Fibroblast of lung (primary cell): Measurements from ENCODE around the gene LELP1. TPM values are rescaled to one million over a fixed set of nuclear protein-coding genes. Genes with fewer than 3 reads are reported as not detected.

Experiments
- DNase-seq, 2 donors: peaks; one replicate each; pipeline versions ENCODE4 v3.0.0 to v3.0.0-alpha.2; 2010; ENCODE audit warnings: low read depth in 2 of 2
- H2AFZ ChIP-seq: 2 replicates; pipeline ENCODE4 v1.5.1; 2012; ENCODE audit warnings: low read length, control low read depth, inconsistent platforms
- H3K27ac ChIP-seq: 2 replicates; pipeline ENCODE4 v1.5.1; 2011; ENCODE audit warnings: low read length, control low read depth; ENCODE audit not compliant: insufficient read depth
- H3K27me3 ChIP-seq: 2 replicates; pipeline ENCODE4 v1.5.1; 2011; ENCODE audit warnings: mild to moderate bottlenecking, low read length; ENCODE audit not compliant: control insufficient read depth, insufficient read depth
- H3K36me3 ChIP-seq: 2 replicates; pipeline ENCODE4 v1.5.1; 2011; ENCODE audit warnings: low read length; ENCODE audit not compliant: control insufficient read depth, insufficient read depth
- H3K4me1 ChIP-seq: 2 replicates; pipeline ENCODE4 v1.5.1; 2011; ENCODE audit warnings: low read length; ENCODE audit not compliant: control insufficient read depth, insufficient read depth; ENCODE audit errors: extremely low read depth
- H3K4me2 ChIP-seq: 2 replicates; pipeline ENCODE4 v1.5.1; 2011; ENCODE audit warnings: low read length, control low read depth; ENCODE audit not compliant: insufficient read depth; ENCODE audit errors: extremely low read depth
- H3K4me3 ChIP-seq, 4 experiments: fragments of 200-600 bp in 1 of 4; sonication (generic) in 1 of 4; replicated peaks in 1 of 4; 2 replicates each; pipeline ENCODE4 v1.5.1; 2011 to 2016; ENCODE audit warnings: low read length in 4 of 4, low read depth in 3 of 4, mild to moderate bottlenecking in 3 of 4, control low read depth in 2 of 4, inconsistent platforms in 1 of 4, mixed read lengths in 1 of 4; ENCODE audit not compliant: insufficient read depth in 1 of 4; ENCODE audit errors: control extremely low read depth in 1 of 4
- H3K79me2 ChIP-seq: 2 replicates; pipeline ENCODE4 v1.5.1; 2012; ENCODE audit warnings: mild to moderate bottlenecking, low read length, inconsistent platforms; ENCODE audit not compliant: control insufficient read depth, insufficient read depth
- H3K9ac ChIP-seq: 2 replicates; pipeline ENCODE4 v1.5.1; 2011; ENCODE audit warnings: mild to moderate bottlenecking, low read length, control low read depth; ENCODE audit not compliant: insufficient read depth
- H3K9me3 ChIP-seq: 2 replicates; pipeline ENCODE4 v1.5.1; 2012; ENCODE audit warnings: low read depth, low read length; ENCODE audit not compliant: control insufficient read depth, insufficient read depth
- H4K20me1 ChIP-seq: 2 replicates; pipeline ENCODE4 v1.5.1; 2011; ENCODE audit warnings: low read length; ENCODE audit not compliant: control insufficient read depth, insufficient read depth; ENCODE audit errors: extremely low read depth
- EZH2 ChIP-seq: IDR thresholded peaks from 2 replicates; pipeline ENCODE4 v1.5.1; 2012; ENCODE audit warnings: low read length, control low read depth, mild to moderate bottlenecking; ENCODE audit errors: missing control alignments
- polyA plus RNA-seq, 2 donors: library from polyadenylated mRNA; depleted of rRNA in 1 of 2; stranded (reverse) in 1 of 2; unstranded in 1 of 2; fragments of >200 nt; gene quantifications; 2 replicates each; pipeline ENCODE4 v1.2.1, GENCODE V29; 2011 to 2012; ENCODE audit warnings: missing spikeins in 1 of 2
- total RNA-seq: library from RNA; depleted of rRNA; stranded (reverse); fragments of >200 nt; gene quantifications from 2 replicates; pipeline ENCODE4 v1.2.1, GENCODE V29; 2014
- TF ChIP-seq, protein P1 (sequence below), 2 donors: IDR thresholded peaks in 1 of 2; conservative IDR thresholded peaks in 1 of 2; 1 replicate in 1 of 2; 2 replicates in 1 of 2; pipeline ENCODE4 v1.5.1; 2011 to 2012; ENCODE audit warnings: low read length in 2 of 2, control low read depth in 1 of 2, inconsistent platforms in 1 of 2, low read depth in 1 of 2, mild to moderate bottlenecking in 1 of 2

Gene LELP1
- total and polyA plus RNA-seq, 2 donors (not counting 1 experiment from before 2014, with no cell fraction given) = not detected

DNA sequence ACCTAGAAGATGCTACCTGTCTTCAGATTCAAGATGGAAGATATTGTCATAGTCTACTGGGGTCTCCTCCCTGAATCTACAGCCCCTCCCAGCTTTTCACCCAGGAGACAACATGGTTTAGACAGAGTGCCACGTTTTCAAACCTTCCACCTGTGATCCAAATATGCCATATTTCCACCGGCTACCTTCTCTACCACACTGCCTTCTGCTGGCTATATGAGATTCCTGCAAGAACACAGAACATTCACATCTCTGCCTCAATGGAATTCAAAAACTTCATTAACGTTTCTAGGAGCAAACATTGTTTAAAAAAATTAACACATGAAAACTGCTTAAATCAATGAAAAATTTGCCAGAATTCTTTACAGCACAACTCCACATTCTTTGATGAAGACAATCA, 12.9 kb upstream of the LELP1 start:
- no peaks in the 10 kb centered on the region for H4K20me1 ChIP-seq
- H3K36me3 ChIP-seq = no peaks in the 10 kb centered on the region
- no peak overlapping the region for H3K4me3 ChIP-seq
- no peak overlapping the region for H3K4me2 ChIP-seq
- no peaks in the 10 kb centered on the region for H3K4me1 ChIP-seq
- DNase-seq = no peak
- no peaks in the 10 kb centered on the region for H3K9me3 ChIP-seq
- H3K27me3 ChIP-seq = no peaks in the 10 kb centered on the region
- H3K79me2 ChIP-seq = no peaks in the 10 kb centered on the region
- no peak overlapping the region for H3K27ac ChIP-seq
- no peak overlapping the region for H3K9ac ChIP-seq
- no peak overlapping the region for H2AFZ ChIP-seq
- TF ChIP-seq, protein P1, sequence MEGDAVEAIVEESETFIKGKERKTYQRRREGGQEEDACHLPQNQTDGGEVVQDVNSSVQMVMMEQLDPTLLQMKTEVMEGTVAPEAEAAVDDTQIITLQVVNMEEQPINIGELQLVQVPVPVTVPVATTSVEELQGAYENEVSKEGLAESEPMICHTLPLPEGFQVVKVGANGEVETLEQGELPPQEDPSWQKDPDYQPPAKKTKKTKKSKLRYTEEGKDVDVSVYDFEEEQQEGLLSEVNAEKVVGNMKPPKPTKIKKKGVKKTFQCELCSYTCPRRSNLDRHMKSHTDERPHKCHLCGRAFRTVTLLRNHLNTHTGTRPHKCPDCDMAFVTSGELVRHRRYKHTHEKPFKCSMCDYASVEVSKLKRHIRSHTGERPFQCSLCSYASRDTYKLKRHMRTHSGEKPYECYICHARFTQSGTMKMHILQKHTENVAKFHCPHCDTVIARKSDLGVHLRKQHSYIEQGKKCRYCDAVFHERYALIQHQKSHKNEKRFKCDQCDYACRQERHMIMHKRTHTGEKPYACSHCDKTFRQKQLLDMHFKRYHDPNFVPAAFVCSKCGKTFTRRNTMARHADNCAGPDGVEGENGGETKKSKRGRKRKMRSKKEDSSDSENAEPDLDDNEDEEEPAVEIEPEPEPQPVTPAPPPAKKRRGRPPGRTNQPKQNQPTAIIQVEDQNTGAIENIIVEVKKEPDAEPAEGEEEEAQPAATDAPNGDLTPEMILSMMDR (conservative IDR thresholded peaks at IDR 0.05 in 1 of 2, IDR thresholded peaks at IDR 0.05 in 1 of 2; ENCODE audit: low read depth in 1 of 2, low read length in 2 of 2) = no peak
- no peak for TF ChIP-seq EZH2

DNA sequence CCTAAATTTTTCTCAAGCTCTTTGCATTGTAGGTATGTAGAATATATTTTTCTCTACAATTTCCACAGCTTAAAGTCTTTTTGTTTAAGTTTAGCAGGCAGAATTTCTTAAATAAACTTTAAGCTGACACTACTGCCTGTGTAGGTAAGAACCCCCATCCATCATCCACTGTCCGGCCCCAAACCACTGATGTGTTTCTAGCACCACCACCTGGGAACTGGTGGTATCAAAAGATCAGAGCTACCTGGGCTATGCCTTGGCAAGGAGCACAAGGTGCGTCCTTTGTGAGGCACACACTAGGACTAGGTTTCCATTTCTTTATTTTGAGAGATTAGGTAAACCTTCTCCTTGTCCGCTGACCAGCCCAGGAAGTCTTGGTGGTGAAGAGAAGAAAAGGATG, 10.5 kb upstream of the LELP1 start:
- Histone ChIP-seq H3K9ac (no peak overlapping the region), H3K4me3 (no peak overlapping the region), H3K27me3 (no peaks in the 10 kb centered on the region), H4K20me1 (no peaks in the 10 kb centered on the region), H2AFZ (no peak overlapping the region), H3K36me3 (no peaks in the 10 kb centered on the region), H3K4me1 (no peaks in the 10 kb centered on the region), H3K4me2 (no peak overlapping the region), H3K79me2 (no peaks in the 10 kb centered on the region), H3K27ac (no peak overlapping the region), H3K9me3 (no peaks in the 10 kb centered on the region)
- DNase-seq = no peak
- TF ChIP-seq, protein P1 (conservative IDR thresholded peaks at IDR 0.05 in 1 of 2, IDR thresholded peaks at IDR 0.05 in 1 of 2; ENCODE audit: low read depth in 1 of 2, low read length in 2 of 2) = no peak
- TF ChIP-seq EZH2 = no peak

DNA sequence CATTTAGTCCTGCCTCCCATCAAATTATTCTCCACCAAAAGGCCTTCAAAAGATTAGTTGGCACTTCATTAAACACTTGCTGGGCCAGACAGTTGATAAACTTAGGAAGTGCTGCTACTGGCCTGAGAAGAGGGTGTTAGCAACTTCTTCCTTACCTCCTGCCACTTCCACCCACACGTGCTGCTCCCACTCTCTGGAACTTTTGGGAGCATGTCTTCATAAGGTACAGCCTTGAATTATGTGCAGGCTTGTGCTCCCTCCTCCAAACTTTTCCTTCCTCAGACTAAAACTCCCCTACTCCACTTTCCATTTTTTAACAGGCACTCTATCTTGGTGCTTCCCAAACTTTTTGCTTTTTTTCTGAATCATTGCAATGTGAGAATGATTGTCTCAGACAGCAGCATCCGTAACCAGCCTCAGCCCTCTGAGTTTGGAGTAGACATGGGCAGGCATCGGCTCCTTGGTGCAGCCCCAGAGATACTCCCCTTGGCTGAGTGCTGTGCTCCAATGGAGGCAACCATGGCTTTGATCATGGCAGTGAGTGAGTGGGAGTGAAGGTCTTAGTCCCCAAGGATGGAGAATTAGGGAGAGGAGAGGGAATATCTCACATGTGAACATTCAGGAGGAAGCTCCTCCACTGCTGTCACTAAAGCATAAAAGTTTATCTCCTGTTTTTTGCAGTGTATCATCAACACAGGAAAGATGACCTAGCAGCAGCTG, 8.7 kb upstream of the LELP1 start:
- H3K36me3 ChIP-seq = no peaks in the 10 kb centered on the region
- TF ChIP-seq, protein P1 (conservative IDR thresholded peaks at IDR 0.05 in 1 of 2, IDR thresholded peaks at IDR 0.05 in 1 of 2; ENCODE audit: low read depth in 1 of 2, low read length in 2 of 2) = no peak
- TF ChIP-seq EZH2 = no peak
- no peak for DNase-seq
- H2AFZ ChIP-seq = no peak overlapping the region
- no peak overlapping the region for H3K4me2 ChIP-seq
- H3K9me3 ChIP-seq = no peaks in the 10 kb centered on the region
- H3K27ac ChIP-seq = no peak overlapping the region
- no peak overlapping the region for H3K9ac ChIP-seq
- H3K4me1 ChIP-seq = no peaks in the 10 kb centered on the region
- no peaks in the 10 kb centered on the region for H3K79me2 ChIP-seq
- no peak overlapping the region for H3K4me3 ChIP-seq
- H3K27me3 ChIP-seq = no peaks in the 10 kb centered on the region
- no peaks in the 10 kb centered on the region for H4K20me1 ChIP-seq
